A673 (cell line): ENCODE measurements around the gene VPS13C. TPM values are rescaled to one million over a fixed set of nuclear protein-coding genes. Genes with fewer than 3 reads are reported as not detected.

Source experiments
- Bru-seq: library from RNA; stranded (reverse); fragments of 400-500 nt; gene quantifications from one replicate; lab custom pipeline; 2021; lab: Mats Ljungman, UMichigan
- BruChase-seq, 2 experiments: library from RNA; stranded (reverse); fragments of 400-500 nt; gene quantifications; one replicate each; lab custom pipeline; 2021; lab: Mats Ljungman, UMichigan
- BruUV-seq: library from RNA; stranded (reverse); fragments of 400-500 nt; replicated peaks from 2 replicates; lab custom pipeline; 2021; lab: Mats Ljungman, UMichigan
- CTCF ChIA-PET: fragments of 300-600 bp; sonication (Branson Sonifier 250); formaldehyde crosslinking; loops from one replicate; lab custom pipeline; 2022; ENCODE audit warnings: antibody characterized with exemption; lab: Charles Lee
- POLR2A ChIA-PET: fragments of 300-600 bp; sonication (Branson Sonifier 250); formaldehyde crosslinking; loops from one replicate; lab custom pipeline; 2022; ENCODE audit warnings: antibody characterized with exemption; ENCODE audit not compliant: low non-redundant PET; lab: Charles Lee
- DNase-seq: peaks from one replicate; pipeline ENCODE4 v3.0.0-alpha.2; 2015; ENCODE audit warnings: low spot score
- H3K27ac ChIP-seq: fragments of 200-600 bp; sonication (generic); 2 replicates; pipeline ENCODE4 v1.5.1; 2016; ENCODE audit warnings: mixed run types, low read depth, mild to moderate bottlenecking, mixed read lengths, antibody characterized with exemption, low read length; ENCODE audit not compliant: poor library complexity, severe bottlenecking
- H3K27me3 ChIP-seq: fragments of 200-600 bp; sonication (generic); replicated peaks from 2 replicates; pipeline ENCODE4 v1.6.1; 2017; ENCODE audit warnings: mixed run types, low read depth, mild to moderate bottlenecking, mixed read lengths, antibody characterized with exemption, low read length; ENCODE audit not compliant: insufficient read depth, poor library complexity
- H3K36me3 ChIP-seq: fragments of 200-600 bp; sonication (generic); 2 replicates; pipeline ENCODE4 v1.6.1; 2016; ENCODE audit warnings: mixed run types, mild to moderate bottlenecking, mixed read lengths, antibody characterized with exemption, low read length; ENCODE audit not compliant: insufficient read depth, poor library complexity, severe bottlenecking
- H3K4me1 ChIP-seq: fragments of 200-600 bp; sonication (generic); 2 replicates; pipeline ENCODE4 v1.6.1; 2017; ENCODE audit warnings: mixed run types, mild to moderate bottlenecking, mixed read lengths, antibody characterized with exemption, low read length; ENCODE audit not compliant: insufficient read depth, poor library complexity, severe bottlenecking
- H3K4me3 ChIP-seq: fragments of 200-600 bp; sonication (generic); 2 replicates; pipeline ENCODE4 v1.5.1; 2016; ENCODE audit warnings: low read depth, mixed run types, mild to moderate bottlenecking, mixed read lengths, low read length; ENCODE audit not compliant: poor library complexity, severe bottlenecking
- H3K9me3 ChIP-seq: fragments of 200-600 bp; sonication (generic); 2 replicates; pipeline ENCODE4 v1.6.1; 2016; ENCODE audit warnings: mixed run types, low read depth, mild to moderate bottlenecking, mixed read lengths, antibody characterized with exemption, low read length; ENCODE audit not compliant: poor library complexity, severe bottlenecking
- EZH2 ChIP-seq: fragments of 200-600 bp; sonication (generic); IDR thresholded peaks from 2 replicates; pipeline ENCODE4 v1.6.1; 2017; ENCODE audit warnings: borderline replicate concordance, low read depth, mild to moderate bottlenecking, mixed read lengths, antibody characterized with exemption, low read length; ENCODE audit not compliant: poor library complexity, severe bottlenecking
- intact Hi-C: fragments of 100-400 bp; cut with micrococcal nuclease; formaldehyde crosslinking; loops from one replicate; pipeline ENCODE4 v1.10.0; 2022; ENCODE audit not compliant: unreplicated experiment
- long read RNA-seq: library from polyadenylated mRNA; stranded (forward); transcript quantifications from one replicate; pipeline ENCODE4 v2.0.0, GENCODE V29; 2022
- total RNA-seq: library from RNA; stranded (reverse); gene quantifications from 2 replicates; pipeline ENCODE4 v1.2.3, GENCODE V29; 2021
- TF ChIP-seq, protein P1 (sequence below): fragments of 300-800, 200-600 bp; sonication (generic); conservative IDR thresholded peaks from 2 replicates; pipeline ENCODE4 v1.5.1; 2017; ENCODE audit warnings: low read depth, mild to moderate bottlenecking, antibody characterized with exemption, low read length, moderate library complexity, mixed read lengths

The VPS13C gene, protein sequence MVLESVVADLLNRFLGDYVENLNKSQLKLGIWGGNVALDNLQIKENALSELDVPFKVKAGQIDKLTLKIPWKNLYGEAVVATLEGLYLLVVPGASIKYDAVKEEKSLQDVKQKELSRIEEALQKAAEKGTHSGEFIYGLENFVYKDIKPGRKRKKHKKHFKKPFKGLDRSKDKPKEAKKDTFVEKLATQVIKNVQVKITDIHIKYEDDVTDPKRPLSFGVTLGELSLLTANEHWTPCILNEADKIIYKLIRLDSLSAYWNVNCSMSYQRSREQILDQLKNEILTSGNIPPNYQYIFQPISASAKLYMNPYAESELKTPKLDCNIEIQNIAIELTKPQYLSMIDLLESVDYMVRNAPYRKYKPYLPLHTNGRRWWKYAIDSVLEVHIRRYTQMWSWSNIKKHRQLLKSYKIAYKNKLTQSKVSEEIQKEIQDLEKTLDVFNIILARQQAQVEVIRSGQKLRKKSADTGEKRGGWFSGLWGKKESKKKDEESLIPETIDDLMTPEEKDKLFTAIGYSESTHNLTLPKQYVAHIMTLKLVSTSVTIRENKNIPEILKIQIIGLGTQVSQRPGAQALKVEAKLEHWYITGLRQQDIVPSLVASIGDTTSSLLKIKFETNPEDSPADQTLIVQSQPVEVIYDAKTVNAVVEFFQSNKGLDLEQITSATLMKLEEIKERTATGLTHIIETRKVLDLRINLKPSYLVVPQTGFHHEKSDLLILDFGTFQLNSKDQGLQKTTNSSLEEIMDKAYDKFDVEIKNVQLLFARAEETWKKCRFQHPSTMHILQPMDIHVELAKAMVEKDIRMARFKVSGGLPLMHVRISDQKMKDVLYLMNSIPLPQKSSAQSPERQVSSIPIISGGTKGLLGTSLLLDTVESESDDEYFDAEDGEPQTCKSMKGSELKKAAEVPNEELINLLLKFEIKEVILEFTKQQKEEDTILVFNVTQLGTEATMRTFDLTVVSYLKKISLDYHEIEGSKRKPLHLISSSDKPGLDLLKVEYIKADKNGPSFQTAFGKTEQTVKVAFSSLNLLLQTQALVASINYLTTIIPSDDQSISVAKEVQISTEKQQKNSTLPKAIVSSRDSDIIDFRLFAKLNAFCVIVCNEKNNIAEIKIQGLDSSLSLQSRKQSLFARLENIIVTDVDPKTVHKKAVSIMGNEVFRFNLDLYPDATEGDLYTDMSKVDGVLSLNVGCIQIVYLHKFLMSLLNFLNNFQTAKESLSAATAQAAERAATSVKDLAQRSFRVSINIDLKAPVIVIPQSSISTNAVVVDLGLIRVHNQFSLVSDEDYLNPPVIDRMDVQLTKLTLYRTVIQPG (N-terminal part only)
- total RNA-seq, result 30.7 and 31.0 TPM in 2 replicates
- percentile 80 among the genes with signal in this experiment for Bru-seq, nascent RNA
- BruChase-seq, experiment 1, labeled RNA remaining after a 2-hour chase, result percentile 79 among the genes with signal in this experiment
- BruChase-seq, experiment 2, labeled RNA remaining after a 6-hour chase, result percentile 73 among the genes with signal in this experiment
- long read RNA-seq, partial matches to known transcripts, result 6 of 13 reads
- long read RNA-seq, other reads (novel, unspliced or antisense), result 3 of 13 reads

DNA sequence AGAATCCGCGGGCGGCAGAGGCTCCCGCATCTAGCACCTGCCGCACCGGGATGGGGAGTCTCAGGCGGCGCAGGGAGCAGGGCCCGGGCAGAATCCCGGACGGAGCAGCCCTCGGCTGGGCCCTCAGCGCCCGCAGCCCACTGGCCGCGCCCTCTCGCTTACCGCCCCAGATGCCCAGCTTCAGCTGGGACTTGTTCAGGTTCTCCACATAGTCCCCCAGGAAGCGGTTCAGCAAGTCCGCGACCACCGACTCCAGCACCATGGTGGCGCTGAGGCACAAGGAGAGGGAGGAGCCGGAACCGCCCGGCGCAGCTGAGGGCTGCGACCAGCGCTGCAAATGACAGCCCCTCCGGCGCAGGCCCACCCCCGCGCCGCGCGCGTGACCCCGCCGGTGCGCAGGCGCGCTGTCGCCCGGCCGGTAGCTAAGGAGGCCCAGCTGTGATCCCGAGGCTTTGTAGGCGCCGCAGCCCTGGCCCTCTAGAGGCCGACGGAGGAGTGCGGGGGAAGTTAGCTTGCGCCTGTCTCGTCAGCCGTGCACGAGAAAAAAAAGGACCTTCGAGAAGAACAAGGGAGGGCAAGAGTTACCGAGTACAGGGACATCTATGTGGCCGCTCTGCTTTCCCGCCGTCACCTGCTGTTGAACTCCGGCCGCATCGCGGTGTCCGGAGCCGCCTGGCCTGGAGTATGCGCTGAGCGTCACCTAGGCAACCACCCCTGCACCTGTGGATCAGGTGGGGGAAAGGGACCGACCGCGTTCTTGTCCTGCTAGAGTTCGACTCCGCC is at the start of gene VPS13C:
Gene VPS13C, minus strand, starts transcription at position 335 of the 783 bp plus-strand sequence. Its CDS starts 73 bp downstream, at position 262.
- Histone ChIP-seq H3K9me3 (no peaks in the 10 kb centered on the region), H3K4me1 (peaks cover 10% of the 10 kb centered on the region), H3K36me3 (no peaks in the 10 kb centered on the region), H3K27ac (peak within 1 kb of the TSS; percentile 59), H3K4me3 (peak within 1 kb of the TSS; percentile 88), H3K27me3 (no peaks in the 10 kb centered on the region)
- TF ChIP-seq, protein P1, sequence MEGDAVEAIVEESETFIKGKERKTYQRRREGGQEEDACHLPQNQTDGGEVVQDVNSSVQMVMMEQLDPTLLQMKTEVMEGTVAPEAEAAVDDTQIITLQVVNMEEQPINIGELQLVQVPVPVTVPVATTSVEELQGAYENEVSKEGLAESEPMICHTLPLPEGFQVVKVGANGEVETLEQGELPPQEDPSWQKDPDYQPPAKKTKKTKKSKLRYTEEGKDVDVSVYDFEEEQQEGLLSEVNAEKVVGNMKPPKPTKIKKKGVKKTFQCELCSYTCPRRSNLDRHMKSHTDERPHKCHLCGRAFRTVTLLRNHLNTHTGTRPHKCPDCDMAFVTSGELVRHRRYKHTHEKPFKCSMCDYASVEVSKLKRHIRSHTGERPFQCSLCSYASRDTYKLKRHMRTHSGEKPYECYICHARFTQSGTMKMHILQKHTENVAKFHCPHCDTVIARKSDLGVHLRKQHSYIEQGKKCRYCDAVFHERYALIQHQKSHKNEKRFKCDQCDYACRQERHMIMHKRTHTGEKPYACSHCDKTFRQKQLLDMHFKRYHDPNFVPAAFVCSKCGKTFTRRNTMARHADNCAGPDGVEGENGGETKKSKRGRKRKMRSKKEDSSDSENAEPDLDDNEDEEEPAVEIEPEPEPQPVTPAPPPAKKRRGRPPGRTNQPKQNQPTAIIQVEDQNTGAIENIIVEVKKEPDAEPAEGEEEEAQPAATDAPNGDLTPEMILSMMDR, result peak; percentile 74
- no peak for TF ChIP-seq EZH2
- CTCF ChIA-PET, result interaction anchor here (0.6 to 1.0 kb wide), 3 partner anchors 13 to 64 kb away, joined by 3 to 5 read pairs (median 4); no protein-coding TSS in a partner anchor
- peak; percentile 97 for DNase-seq
- POLR2A ChIA-PET, result no interaction called here
- intact Hi-C loops, result loop anchor here (10.0 kb wide), 1 partner anchor 244 kb away; no protein-coding TSS in a partner anchor
- BruUV-seq, result no TSS peak

DNA sequence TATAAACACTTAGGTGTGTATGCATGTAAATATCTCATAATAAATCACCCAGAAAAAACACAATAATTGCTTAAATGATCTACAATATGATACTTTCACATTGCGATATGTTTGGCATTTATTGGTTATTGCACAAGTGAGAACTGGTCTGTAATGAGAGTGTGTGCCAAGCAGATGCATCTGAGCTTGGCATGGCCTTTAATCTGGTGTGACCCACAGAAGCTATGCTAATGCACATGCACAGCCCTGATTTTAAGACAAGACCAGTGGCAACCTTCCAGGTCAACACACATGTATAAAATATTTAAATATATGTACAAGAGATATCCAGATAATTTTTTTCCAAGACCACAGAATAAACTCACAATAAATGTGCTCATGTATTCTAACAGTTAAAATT is 49.2 kb upstream of the VPS13C start:
- no peaks in the 10 kb centered on the region for H3K36me3 ChIP-seq
- intact Hi-C loops, result no loop called here
- no peaks in the 10 kb centered on the region for H3K9me3 ChIP-seq
- H3K27me3 ChIP-seq, result no peaks in the 10 kb centered on the region
- TF ChIP-seq, protein P1, result no peak
- no peak for TF ChIP-seq EZH2
- peaks cover 8% of the 10 kb centered on the region for H3K4me1 ChIP-seq
- H3K27ac ChIP-seq, result no peak overlapping the region
- ChIA-PET POLR2A (no interaction called here), CTCF (no interaction called here)
- DNase-seq, result no peak
- H3K4me3 ChIP-seq, result no peak overlapping the region
- BruUV-seq, result no TSS peak
